Measurements from ENCODE around the gene MUC6. TPM values are rescaled to one million over a fixed set of nuclear protein-coding genes. Genes with fewer than 3 reads are reported as not detected.

Gene MUC6
- total RNA-seq, 4 donors from 2014 or later = not detected

DNA sequence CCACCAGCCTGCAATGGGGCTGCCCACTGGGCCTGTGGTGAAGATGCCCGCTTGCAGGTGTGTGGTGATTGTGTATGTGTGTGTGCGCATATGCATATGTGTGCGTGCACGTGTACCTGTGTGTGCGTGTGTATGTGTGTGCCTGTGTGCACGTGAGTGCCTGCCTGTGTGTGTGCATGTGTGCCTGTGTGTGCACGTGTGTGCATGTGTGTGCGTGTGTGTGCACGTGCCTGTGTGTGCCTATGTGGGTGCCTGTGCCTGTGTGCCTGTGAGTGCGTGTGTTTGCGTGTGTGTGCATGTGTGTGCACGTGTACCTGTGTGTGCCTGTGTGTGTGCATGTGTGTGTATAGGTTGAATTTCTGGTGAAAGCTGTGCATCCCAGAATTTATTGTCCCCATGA lies 2.4 kb upstream of the MUC6 start:
- no peak for TF ChIP-seq POLR2A (IDR thresholded peaks at IDR 0.05)
- TF ChIP-seq, protein P1, sequence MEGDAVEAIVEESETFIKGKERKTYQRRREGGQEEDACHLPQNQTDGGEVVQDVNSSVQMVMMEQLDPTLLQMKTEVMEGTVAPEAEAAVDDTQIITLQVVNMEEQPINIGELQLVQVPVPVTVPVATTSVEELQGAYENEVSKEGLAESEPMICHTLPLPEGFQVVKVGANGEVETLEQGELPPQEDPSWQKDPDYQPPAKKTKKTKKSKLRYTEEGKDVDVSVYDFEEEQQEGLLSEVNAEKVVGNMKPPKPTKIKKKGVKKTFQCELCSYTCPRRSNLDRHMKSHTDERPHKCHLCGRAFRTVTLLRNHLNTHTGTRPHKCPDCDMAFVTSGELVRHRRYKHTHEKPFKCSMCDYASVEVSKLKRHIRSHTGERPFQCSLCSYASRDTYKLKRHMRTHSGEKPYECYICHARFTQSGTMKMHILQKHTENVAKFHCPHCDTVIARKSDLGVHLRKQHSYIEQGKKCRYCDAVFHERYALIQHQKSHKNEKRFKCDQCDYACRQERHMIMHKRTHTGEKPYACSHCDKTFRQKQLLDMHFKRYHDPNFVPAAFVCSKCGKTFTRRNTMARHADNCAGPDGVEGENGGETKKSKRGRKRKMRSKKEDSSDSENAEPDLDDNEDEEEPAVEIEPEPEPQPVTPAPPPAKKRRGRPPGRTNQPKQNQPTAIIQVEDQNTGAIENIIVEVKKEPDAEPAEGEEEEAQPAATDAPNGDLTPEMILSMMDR (IDR thresholded peaks at IDR 0.05 in 4 of 5, conservative IDR thresholded peaks at IDR 0.05 in 1 of 5) = no peak

DNA sequence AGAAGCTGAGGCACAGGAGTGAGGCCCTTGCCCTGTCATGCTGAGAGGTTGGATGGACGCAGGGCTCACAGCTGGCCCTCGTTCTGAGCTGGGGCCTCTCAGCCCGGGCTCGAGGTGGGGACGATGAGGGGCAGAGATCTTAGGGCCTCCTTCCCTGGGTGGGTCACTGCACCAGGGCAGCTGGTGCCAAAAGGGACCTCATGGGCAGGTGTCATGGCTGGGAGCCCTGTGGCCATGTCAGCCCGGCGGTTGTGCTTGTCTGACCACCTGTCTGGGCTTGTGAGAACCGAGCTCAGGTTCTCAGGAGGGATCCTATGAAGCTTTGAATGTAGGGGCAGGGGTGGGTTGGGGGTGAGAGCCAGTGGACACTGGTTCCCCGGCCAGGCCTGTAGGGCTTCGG lies 1.8 kb upstream of the MUC6 start:
- Histone ChIP-seq H3K27me3 (peaks cover 0 to 35% (median 19%) of the 10 kb centered on the region in 3 donors), H3K36me3 (no peaks in the 10 kb centered on the region), H3K9me3 (no peaks in the 10 kb centered on the region), H3K27ac (no peak overlapping the region), H3K4me3 (no peak overlapping the region), H3K4me1 (no peaks in the 10 kb centered on the region)
- intact Hi-C loops (cut with DNase I; ENCODE audit: low total_unique reads) (no loop called here), in situ Hi-C loops (cut with MboI; ENCODE audit: low sequenced_read_pairs in 4 of 4) (no loop called here)
- ATAC-seq (no peak), DNase-seq (no peak)
- TF ChIP-seq POLR2A (IDR thresholded peaks at IDR 0.05) = no peak
- TF ChIP-seq, protein P1 (IDR thresholded peaks at IDR 0.05 in 4 of 5, conservative IDR thresholded peaks at IDR 0.05 in 1 of 5) = no peak

More for the DNA sequence above, 2.4 kb upstream of the MUC6 start:
- Histone ChIP-seq H3K4me1 (no peaks in the 10 kb centered on the region), H3K4me3 (no peak overlapping the region), H3K27ac (no peak overlapping the region), H3K27me3 (peaks cover 0 to 35% (median 19%) of the 10 kb centered on the region in 3 donors), H3K9me3 (no peaks in the 10 kb centered on the region), H3K36me3 (no peaks in the 10 kb centered on the region)
- in situ Hi-C loops (cut with MboI; ENCODE audit: low sequenced_read_pairs in 4 of 4) (no loop called here), intact Hi-C loops (cut with DNase I; ENCODE audit: low total_unique reads) (no loop called here)
- DNase-seq (no peak), ATAC-seq (no peak)

DNA sequence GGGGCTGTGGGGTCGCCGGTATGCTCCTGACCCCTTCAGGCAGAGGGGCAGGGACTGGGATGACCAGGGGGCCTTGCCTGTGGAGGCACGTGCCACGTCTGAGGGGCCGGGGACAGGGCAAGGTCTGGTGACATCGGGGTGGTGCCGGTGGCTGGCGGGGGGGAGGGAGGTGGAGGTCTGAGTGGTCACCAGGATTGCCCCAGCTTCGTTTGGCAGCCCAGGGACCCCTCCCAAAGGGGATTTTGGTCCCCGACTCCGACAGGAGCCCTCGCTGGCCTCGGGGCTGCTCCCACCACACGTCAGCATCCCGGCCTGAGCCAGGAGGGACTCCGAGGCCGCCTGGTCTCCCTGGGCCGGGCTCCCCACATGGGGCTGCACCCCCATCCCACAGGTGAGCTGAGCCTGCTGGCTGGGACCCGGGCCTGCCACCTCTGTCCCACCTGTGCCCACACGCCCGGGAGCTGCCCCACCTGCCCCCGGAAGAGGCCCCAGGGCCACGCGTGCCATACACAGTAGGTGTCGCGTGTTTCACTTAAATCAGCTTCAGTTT lies 1.1 kb upstream of the MUC6 start:
- Histone ChIP-seq H3K36me3 (no peaks in the 10 kb centered on the region), H3K27me3 (peaks cover 0 to 31% (median 19%) of the 10 kb centered on the region in 3 donors), H3K4me1 (no peaks in the 10 kb centered on the region), H3K9me3 (no peaks in the 10 kb centered on the region), H3K4me3 (no peak overlapping the region), H3K27ac (no peak overlapping the region)
- TF ChIP-seq POLR2A (IDR thresholded peaks at IDR 0.05) = no peak
- TF ChIP-seq, protein P1 (IDR thresholded peaks at IDR 0.05 in 4 of 5, conservative IDR thresholded peaks at IDR 0.05 in 1 of 5) = no peak
- in situ Hi-C loops (cut with MboI; ENCODE audit: low sequenced_read_pairs in 4 of 4) = no loop called here
- intact Hi-C loops (cut with DNase I; ENCODE audit: low total_unique reads) = no loop called here
- DNase-seq (no peak), ATAC-seq (no peak)

DNA sequence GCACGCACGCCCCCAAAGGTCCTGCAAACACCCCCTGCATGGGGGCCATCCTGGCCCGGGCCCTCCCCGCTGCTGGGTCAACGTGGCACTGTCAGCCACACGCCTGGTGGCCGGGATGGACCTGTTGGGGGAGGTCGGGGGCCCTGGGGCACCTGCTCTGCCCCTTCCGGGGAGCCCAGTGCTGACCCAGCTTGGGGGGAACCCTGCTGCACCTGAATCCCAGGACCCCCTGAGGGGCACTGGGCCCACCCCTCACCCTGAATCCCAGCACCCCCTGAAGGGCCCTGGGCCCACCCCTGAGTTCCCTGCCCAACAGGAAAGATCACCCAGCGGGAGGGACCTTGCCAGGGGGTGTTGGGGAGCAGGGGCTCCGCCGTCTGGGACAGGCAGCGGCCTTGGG lies 413 bp upstream of the MUC6 start:
- Histone ChIP-seq H3K4me3 (no peak overlapping the region), H3K27me3 (peaks cover 0 to 25% (median 19%) of the 10 kb centered on the region in 3 donors), H3K36me3 (no peaks in the 10 kb centered on the region), H3K4me1 (no peaks in the 10 kb centered on the region), H3K27ac (no peak overlapping the region), H3K9me3 (no peaks in the 10 kb centered on the region)
- no peak for TF ChIP-seq POLR2A (IDR thresholded peaks at IDR 0.05)
- TF ChIP-seq, protein P1 (IDR thresholded peaks at IDR 0.05 in 4 of 5, conservative IDR thresholded peaks at IDR 0.05 in 1 of 5) = no peak
- in situ Hi-C loops (cut with MboI; ENCODE audit: low sequenced_read_pairs in 4 of 4) = no loop called here
- ATAC-seq (no peak), DNase-seq (no peak)
- intact Hi-C loops (cut with DNase I; ENCODE audit: low total_unique reads) = no loop called here
